Liver (tissue), 9 donors: ENCODE results near the gene GDF9. TPM values are rescaled to one million over a fixed set of nuclear protein-coding genes. Genes with fewer than 3 reads are reported as not detected.

Experiments
- DNase-seq: peaks from one replicate; pipeline ENCODE4 v3.0.0-alpha.2; 2017; ENCODE audit warnings: low spot score
- H3K27ac ChIP-seq, 2 donors: one replicate each; pipeline ENCODE4 v1.7.0; 2013; ENCODE audit warnings: inconsistent platforms in 2 of 2, low read length in 2 of 2, control low read depth in 1 of 2, low read depth in 1 of 2, mild to moderate bottlenecking in 1 of 2
- H3K27me3 ChIP-seq, 4 donors: one replicate each; pipeline versions ENCODE4 v1.6.1 to v1.7.0; 2013; ENCODE audit warnings: low read length in 3 of 4, inconsistent platforms in 1 of 4, mild to moderate bottlenecking in 1 of 4, moderate library complexity in 1 of 4; ENCODE audit not compliant: control insufficient read depth in 4 of 4, insufficient read depth in 4 of 4
- H3K36me3 ChIP-seq, 4 donors: one replicate each; pipeline versions ENCODE4 v1.6.1 to v1.7.0; 2013; ENCODE audit warnings: low read length in 3 of 4, mild to moderate bottlenecking in 3 of 4, low read depth in 1 of 4, moderate library complexity in 1 of 4; ENCODE audit not compliant: control insufficient read depth in 4 of 4, insufficient read depth in 3 of 4
- H3K4me1 ChIP-seq, 4 donors: one replicate each; pipeline versions ENCODE4 v1.6.1 to v1.7.0; 2013; ENCODE audit warnings: low read length in 3 of 4, mild to moderate bottlenecking in 3 of 4, moderate library complexity in 1 of 4; ENCODE audit not compliant: control insufficient read depth in 4 of 4, insufficient read depth in 4 of 4
- H3K4me3 ChIP-seq, 3 donors: one replicate each; pipeline versions ENCODE4 v1.6.1 to v1.7.0; 2013; ENCODE audit warnings: low read length in 3 of 3, control low read depth in 1 of 3, low read depth in 1 of 3, mild to moderate bottlenecking in 1 of 3
- H3K9ac ChIP-seq, 2 donors: one replicate each; pipeline ENCODE4 v1.7.0; 2013; ENCODE audit warnings: low read length in 2 of 2, mild to moderate bottlenecking in 2 of 2, moderate library complexity in 2 of 2, control low read depth in 1 of 2, low read depth in 1 of 2
- H3K9me3 ChIP-seq, 4 donors: one replicate each; pipeline versions ENCODE4 v1.6.1 to v1.7.0; 2013; ENCODE audit warnings: low read length in 3 of 4; ENCODE audit not compliant: control insufficient read depth in 4 of 4
- ATF3 ChIP-seq: IDR thresholded peaks from 2 replicates; pipeline ENCODE4 v1.6.1; 2016; ENCODE audit warnings: antibody characterized with exemption
- CTCF ChIP-seq: fragments of 150-350 bp; IDR thresholded peaks from 2 replicates; pipeline ENCODE4 v1.5.1; 2017; ENCODE audit warnings: improper control_type of control experiment, low read depth, low read length; ENCODE audit not compliant: missing input control
- EGR1 ChIP-seq, 2 donors: IDR thresholded peaks; 2 replicates each; pipeline ENCODE4 v1.6.1; 2016 to 2018; ENCODE audit warnings: antibody characterized with exemption in 2 of 2, low read depth in 2 of 2
- FOXA1 ChIP-seq: IDR thresholded peaks from 2 replicates; pipeline ENCODE4 v1.6.1; 2016; ENCODE audit warnings: antibody characterized with exemption
- FOXA2 ChIP-seq: IDR thresholded peaks from 2 replicates; pipeline ENCODE4 v1.6.1; 2016; ENCODE audit warnings: antibody characterized with exemption
- GABPA ChIP-seq, 2 donors: IDR thresholded peaks in 1 of 2; conservative IDR thresholded peaks in 1 of 2; 2 replicates each; pipeline ENCODE4 v1.6.1; 2016; ENCODE audit warnings: antibody characterized with exemption in 2 of 2, mild to moderate bottlenecking in 1 of 2, moderate library complexity in 1 of 2
- HNF4A ChIP-seq, 2 donors: conservative IDR thresholded peaks; 2 replicates each; pipeline ENCODE4 v1.6.1; 2016; ENCODE audit warnings: antibody characterized with exemption in 2 of 2, mild to moderate bottlenecking in 2 of 2
- HNF4G ChIP-seq: IDR thresholded peaks from 2 replicates; pipeline ENCODE4 v1.6.1; 2016; ENCODE audit warnings: antibody characterized with exemption
- JUND ChIP-seq, 2 donors: IDR thresholded peaks; 2 replicates each; pipeline ENCODE4 v1.6.1; 2016; ENCODE audit warnings: antibody characterized with exemption in 2 of 2
- MAX ChIP-seq: IDR thresholded peaks from 2 replicates; pipeline ENCODE4 v1.6.1; 2016; ENCODE audit warnings: antibody characterized with exemption
- NR2F2 ChIP-seq: IDR thresholded peaks from 2 replicates; pipeline ENCODE4 v1.6.1; 2016; ENCODE audit warnings: antibody characterized with exemption
- RAD21 ChIP-seq, 2 donors: IDR thresholded peaks; 2 replicates each; pipeline ENCODE4 v1.6.1; 2016; ENCODE audit warnings: antibody characterized with exemption in 2 of 2, mild to moderate bottlenecking in 2 of 2
- REST ChIP-seq: IDR thresholded peaks from 2 replicates; pipeline ENCODE4 v1.6.1; 2016; ENCODE audit warnings: antibody characterized with exemption, mild to moderate bottlenecking
- RXRA ChIP-seq, 2 donors: IDR thresholded peaks; 2 replicates each; pipeline ENCODE4 v1.6.1; 2017 to 2018; ENCODE audit warnings: antibody characterized with exemption in 2 of 2, mild to moderate bottlenecking in 1 of 2
- SP1 ChIP-seq: IDR thresholded peaks from 2 replicates; pipeline ENCODE4 v1.6.1; 2018; ENCODE audit warnings: antibody characterized with exemption, mild to moderate bottlenecking
- TAF1 ChIP-seq: conservative IDR thresholded peaks from 2 replicates; pipeline ENCODE4 v1.6.1; 2016; ENCODE audit warnings: antibody characterized with exemption, mild to moderate bottlenecking
- YY1 ChIP-seq: IDR thresholded peaks from 2 replicates; pipeline ENCODE4 v1.6.1; 2016; ENCODE audit warnings: antibody characterized with exemption, mild to moderate bottlenecking
- ZBTB33 ChIP-seq: IDR thresholded peaks from 2 replicates; pipeline ENCODE4 v1.6.1; 2016; ENCODE audit warnings: antibody characterized with exemption
- WGBS: extraction: QIAGEN DNeasy Blood & Tissue Kit; methylation state at CpG from one replicate; pipeline ENCODE4 v1.1.7; 2013; 5-methylcytosine and 5-hydroxymethylcytosine counted together
- polyA plus RNA-seq, 2 donors: library from polyadenylated mRNA; stranded (reverse) in 1 of 2; unstranded in 1 of 2; fragments of 200-250 nt in 1 of 2; fragments of >200 nt in 1 of 2; fragmentation: Nextera tagmentation in 1 of 2; extraction: Ambion mirVana in 1 of 2; gene quantifications; one replicate each; pipeline versions ENCODE4 v1.2.1 to v1.2.3, GENCODE V29; 2013 to 2015
- total RNA-seq, 2 donors: library from RNA; depleted of rRNA; stranded (reverse); fragments of >200 nt; gene quantifications; one replicate each; pipeline ENCODE4 v1.2.3, GENCODE V29; 2014
- donor health status: healthy.
- donor health status: healthy.
- donor health status: healthy.
- donor health status: healthy.
- donor health status: healthy.

Gene GDF9
- total and polyA plus RNA-seq, 4 donors = 0.08 to 0.10 (median 0.08) TPM; not detected in 1

GRCh38 chr5:132814503-132815294 lies 51.6 kb downstream of the GDF9 start:
- peaks cover 0 to 15% (median 5%) of the 10 kb centered on the region in 4 donors for H3K4me1 ChIP-seq

More at GRCh38 chr5:132814503-132815294, 51.6 kb downstream of the GDF9 start:
- DNase-seq = no peak
- Histone ChIP-seq H3K9ac (no peak overlapping the region), H3K36me3 (no peaks in the 10 kb centered on the region), H3K4me3 (peak overlapping the region in 1 of 3 donors; percentile 76), H3K27ac (no peak overlapping the region), H3K27me3 (no peaks in the 10 kb centered on the region), H3K9me3 (no peaks in the 10 kb centered on the region)
- 83% methylated on average over 81 of the region's 81 CpGs for WGBS
- TF ChIP-seq TAF1 (no peak), FOXA1 (no peak), MAX (no peak), ZBTB33 (no peak), FOXA2 (no peak), REST (no peak), RAD21 (IDR thresholded peaks at IDR 0.05) (no peak), SP1 (no peak), RXRA (IDR thresholded peaks at IDR 0.05) (no peak), HNF4G (no peak), ATF3 (no peak), NR2F2 (no peak), HNF4A (conservative IDR thresholded peaks at IDR 0.05) (no peak), GABPA (IDR thresholded peaks at IDR 0.05 in 1 of 2, conservative IDR thresholded peaks at IDR 0.05 in 1 of 2) (no peak), EGR1 (IDR thresholded peaks at IDR 0.05; ENCODE audit: low read depth in 2 of 2) (no peak), YY1 (no peak), CTCF (no peak), JUND (IDR thresholded peaks at IDR 0.05) (no peak)
